DMS53 treated with DMSO at 0.1 percent for 48 hours (cell line): Measurements from ENCODE around the gene ELOF1.
"Not testable (repeated sequence)": the region's sequence is repeated elsewhere in the genome, so short reads cannot be mapped to it uniquely, and the experiment has no call there.

Experiments
- DNase-seq: peaks from one replicate; lab custom pipeline; 2025; ENCODE audit not compliant: unreplicated experiment; lab: John Stamatoyannopoulos, UW

ELOF1 gene

DNA sequence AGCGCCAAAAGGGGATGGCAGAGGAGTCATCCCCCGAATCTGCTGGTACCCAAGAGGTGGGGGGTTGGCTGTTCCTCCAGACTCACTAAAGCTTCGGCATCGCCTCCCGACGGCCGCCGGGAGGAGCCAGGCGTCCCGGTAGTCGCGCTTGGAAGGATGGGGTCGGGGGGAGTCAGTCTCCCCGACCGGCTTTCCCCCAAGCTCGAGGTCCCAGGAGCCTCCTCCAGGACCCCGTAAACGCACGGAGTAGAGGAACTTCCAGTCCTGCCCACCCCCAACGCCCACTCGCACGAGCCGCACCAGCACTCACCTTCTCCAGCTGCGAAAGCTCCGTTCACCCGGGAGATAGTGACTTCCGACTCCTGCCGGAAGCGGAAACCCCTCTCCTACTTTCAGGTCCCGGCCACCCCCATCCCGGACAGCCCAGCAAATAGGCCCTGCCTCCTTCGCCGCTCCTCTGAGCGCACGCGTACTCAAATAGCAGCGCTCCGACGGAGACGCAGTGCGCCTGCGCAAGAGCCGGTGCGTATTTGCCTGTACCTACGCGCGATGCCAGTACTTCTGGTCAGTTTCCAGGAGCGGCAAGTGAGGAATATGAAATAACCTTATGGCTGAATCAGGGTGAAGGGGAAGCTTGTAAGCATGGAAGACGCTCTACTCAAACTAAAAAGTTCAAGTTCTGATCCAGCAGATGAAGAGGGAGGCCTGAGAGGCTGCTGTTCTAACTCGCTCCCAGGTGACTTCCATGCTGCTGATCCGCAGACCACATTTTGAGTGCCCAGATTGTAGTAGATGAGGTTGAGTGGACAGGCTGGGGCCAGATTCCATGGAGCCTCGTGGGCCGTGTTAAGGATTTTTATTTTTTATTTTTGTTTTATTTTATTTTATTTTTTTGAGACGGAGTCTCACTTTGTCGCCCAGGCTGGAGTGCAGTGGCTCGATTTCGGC lies at the start of gene ELOF1:
Gene ELOF1 (minus strand): TSS at position 350 of the 948 bp plus-strand sequence. CDS start 4,883 bp downstream, outside the sequence.
- peak; percentile 90 for DNase-seq

DNA sequence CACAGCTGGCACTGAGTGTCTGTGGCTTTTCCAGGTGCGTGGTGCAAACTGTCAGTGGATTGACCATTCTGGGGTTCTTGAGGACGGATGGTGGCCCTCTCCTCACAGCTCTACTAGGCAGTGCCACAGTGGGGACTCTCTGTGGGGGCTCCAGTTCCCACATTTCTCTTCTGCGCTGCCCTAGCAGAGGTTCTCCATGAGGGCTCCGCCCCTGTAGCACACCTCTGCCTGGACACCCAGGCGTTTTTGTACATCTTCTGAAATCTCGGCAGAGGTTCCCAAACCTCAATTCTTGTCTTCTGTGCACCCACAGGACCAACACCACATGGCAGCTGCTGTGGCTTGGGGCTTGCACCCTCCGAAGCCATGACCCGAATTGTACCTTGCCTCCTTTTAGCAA lies 47.5 kb upstream of the ELOF1 start:
- DNase-seq: no peak

DNA sequence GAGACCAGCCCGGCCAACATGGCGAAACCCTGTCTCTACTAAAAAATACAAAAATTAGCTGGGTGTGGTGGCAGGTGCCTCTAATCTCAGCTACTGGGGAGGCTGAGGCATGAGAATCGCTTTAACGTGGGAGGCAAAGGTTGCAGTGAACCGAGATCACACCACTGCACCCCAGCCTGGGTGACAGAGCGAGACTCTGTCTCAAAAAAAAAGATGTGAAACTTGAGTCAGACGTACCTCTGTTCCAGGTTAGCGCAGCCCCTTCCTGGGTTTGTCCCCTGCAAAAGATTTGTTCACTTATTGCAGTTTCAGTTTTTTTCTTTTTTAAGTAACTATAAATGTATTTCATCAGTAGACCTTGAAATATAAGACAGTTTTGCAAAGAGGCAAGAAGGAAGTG lies 40.7 kb upstream of the ELOF1 start:
- DNase-seq: not testable (repeated sequence)

DNA sequence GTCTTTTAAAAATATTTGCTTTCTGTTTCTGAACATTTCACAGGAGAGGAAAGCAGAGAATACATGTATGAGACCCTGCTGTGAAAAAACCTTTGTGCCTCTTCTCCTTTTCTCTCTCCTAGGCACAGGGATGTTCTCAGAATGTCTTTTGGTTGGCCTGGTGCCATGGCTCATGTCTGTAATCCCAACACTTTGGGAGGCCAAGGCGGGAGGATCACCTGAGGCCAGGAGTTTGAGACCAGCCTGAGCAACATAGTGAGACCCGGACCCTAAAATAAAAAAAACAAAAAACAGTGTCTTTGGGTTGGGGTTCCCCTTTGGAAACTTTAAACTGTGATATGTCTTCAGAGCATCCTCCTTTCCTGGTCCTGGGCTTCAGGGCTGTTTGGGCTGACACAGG lies 39.7 kb upstream of the ELOF1 start:
- DNase-seq: no peak

DNA sequence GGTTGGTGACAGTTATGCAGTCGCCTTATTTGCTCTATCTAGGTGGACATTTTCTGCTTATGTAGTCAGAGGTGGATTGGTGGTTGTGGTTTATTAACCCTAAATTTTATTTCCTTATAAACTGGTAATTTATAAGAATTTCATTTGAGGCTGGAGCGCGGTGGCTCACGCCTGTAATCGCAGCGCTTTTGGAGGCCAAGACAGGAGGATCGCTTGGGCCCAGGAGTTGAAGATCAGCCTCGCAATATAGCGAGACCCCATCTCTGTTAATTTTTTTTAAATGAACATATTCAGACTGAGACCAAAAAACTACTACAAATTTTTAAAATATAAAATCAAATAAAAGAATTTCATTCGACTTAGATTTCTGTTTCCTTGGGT lies 39.1 kb upstream of the ELOF1 start:
- no peak for DNase-seq

DNA sequence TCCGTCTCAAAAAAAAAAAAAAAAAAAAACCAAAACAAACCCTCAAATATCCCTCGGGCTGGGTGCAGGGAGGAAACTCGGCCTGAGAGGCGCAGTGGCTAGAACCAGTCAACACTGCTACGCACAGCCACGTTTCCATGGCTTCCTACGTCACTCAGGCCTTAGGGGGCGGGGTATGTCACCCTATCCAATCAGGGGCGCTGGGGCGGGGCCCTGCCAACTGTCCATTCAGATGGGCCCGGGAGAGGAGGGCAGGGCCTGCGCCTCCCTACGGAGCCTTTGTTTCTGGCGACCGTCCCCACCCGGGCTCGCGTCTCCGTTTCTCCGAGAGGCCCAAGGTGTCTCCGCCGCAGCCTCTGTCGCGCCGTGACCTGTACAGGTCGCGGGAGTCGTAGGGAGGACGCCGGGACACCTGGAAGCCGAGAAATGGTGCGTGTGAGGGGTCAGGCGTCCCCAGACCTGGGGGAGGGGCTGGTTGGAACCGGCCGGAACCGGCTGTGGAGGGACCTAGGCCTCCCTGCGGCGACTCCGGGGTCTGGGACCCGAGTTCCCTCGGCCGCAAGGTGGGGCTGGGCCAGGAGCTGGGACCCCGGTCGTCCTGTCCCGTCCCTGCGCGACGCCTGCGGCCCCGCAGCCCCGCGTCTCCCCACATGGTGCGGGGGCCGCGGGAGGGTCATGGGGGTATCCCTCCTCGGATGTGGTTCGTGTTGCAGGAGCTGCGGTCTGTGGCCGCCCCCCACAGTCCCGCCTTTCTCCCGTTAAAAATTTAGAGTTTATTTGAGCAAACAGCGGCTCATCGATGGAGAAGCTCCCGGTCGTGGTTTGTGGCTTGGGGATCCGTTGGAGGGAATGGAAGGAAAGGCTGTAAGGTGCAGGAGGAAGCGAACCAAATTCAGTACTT lies 38.4 kb upstream of the ELOF1 start, which contains the start of gene ZNF627:
Gene ZNF627 (plus strand): TSS at position 282 of the 901 bp plus-strand sequence. CDS start 145 bp downstream, at position 427.
- DNase-seq: peak; percentile 95

DNA sequence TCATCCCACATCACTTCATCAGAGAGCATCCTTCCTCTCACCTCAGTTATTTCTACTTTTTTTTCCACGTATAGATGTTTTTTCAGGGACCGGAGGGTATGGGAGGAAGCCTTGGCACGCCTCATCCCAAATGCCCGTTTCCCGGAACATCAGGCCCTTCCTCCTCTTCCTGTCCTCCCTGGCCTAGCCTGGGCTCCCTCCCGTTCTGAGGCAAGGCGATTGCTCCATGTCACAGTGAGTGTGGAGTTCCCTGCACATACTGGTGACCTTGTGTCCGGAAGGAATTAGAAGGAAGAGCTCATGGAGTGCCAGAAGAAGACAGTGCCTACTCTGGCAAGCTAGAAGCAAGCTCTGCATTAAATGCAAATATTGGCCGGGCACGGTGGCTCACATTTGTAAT lies 37.1 kb upstream of the ELOF1 start:
- no peak for DNase-seq

DNA sequence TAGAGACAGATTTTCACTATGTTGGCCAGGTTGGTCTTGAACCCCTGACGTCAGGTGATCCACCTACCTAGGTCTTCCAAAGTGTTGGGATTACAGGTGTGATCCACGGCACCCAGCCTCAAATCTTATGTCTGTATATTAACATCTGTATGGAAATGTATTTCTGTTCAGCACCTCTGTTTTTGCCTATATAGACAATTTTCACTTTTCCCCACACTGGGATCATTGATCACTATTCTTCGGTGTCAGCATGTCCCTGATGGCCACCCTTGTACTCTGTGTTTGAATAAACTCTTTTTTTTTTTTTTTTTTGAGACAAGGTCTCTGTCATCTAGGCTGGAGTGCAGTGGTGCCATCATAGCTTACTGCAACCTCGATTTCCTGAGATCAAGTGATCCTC lies 35.1 kb upstream of the ELOF1 start:
- DNase-seq: no peak

DNA sequence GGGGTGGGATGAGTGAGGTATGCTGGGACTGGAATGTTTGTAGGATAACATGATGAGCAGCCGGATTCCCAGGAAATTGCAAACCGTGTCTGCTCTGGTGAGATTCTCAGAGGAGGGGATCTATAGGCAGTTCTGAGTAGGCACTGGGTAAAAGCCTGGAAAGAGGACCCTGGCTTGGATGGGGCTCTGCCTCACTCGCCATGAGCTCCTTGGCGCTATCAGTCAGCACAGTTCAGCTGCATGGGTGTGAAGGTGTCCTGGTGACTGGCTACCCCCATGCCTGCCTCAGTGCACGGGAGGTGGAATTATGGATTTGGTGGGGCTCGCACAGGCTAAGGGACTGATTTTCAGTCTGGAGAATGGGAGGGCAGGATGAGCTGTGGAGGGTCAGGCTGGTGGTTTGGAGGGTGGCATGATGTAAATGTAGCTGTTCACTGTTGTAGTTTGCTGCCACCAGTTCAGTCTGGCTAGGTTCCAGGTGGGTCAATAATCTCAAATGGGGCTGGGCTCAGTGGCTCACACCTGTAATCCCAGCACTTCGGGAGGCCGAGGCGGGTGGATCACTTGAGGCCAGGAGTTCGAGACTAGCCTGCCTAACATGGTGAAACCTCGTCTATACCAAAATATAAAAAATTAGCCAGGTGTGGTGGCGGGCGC lies 29.1 kb upstream of the ELOF1 start:
- peak; percentile 31 for DNase-seq

DNA sequence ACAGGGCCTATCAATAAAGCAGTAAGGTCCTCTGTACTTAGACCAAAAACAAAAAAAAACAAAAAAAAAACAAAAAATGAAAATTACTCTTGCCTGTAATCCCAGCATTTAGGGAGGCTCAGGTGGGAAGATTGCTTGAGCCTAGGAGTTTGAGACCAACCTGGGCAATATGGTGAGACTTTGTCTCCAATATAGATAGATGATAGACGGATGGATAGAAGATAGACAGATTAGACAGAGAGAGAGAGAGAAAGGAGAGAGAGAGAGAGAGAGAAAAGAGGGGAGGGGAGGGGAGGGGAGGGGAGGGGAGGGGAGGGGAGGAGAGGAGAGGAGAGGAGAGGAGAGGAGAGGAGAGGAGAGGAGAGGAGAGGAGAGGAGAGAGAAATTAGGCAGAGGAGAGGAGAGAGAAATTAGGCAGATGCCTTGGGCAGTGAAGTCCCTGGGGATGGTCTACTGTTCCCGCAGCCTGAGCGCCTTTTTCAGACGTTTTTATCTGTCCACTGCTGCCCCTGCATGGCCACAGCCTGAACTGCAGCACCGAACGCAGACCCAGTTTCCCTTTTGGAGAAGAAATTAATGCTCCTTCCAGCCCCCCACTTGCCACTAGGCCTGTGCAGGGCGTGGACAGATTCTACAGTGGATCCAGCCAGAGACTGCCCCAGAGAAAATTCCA lies 28.4 kb upstream of the ELOF1 start:
- DNase-seq: peak; percentile 31

DNA sequence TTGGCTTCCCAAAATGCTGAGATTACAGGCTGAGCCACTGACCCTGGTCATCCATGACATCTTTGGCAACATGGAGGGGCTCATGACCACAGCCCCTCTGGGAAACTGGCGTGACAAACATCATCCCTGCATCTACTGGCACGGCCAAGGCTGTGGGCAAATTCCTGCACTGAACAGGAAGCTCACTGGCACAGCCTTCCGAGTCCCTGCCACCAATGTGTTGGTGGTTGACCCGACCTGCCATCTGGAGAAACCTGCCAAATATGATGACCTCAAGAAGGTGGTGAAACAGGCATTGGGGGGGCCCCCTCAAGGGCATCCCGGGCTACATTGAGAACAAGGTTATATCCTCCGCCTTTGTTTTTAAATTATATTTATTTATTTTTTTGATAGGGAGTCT lies 27.3 kb upstream of the ELOF1 start:
- DNase-seq: no peak

DNA sequence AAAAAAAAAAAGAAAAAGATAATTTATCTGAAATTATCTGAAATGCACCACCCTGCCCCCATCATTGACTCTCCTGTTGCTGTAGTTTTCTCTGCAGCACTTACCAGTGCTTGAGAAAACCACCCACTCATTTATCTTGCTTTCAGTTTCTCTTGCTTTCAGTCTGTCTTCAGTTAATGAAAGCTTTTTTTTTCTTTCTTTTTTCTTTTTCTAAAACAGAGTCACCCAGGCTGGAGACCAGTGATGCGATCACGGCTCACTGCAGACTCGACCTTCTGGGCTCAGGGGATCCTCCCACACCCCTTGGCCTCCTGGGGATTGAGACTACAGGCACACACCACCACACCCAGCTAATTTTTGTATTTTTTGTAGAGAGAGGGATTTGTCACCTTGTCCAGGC lies 22.7 kb upstream of the ELOF1 start:
- DNase-seq: no peak

DNA sequence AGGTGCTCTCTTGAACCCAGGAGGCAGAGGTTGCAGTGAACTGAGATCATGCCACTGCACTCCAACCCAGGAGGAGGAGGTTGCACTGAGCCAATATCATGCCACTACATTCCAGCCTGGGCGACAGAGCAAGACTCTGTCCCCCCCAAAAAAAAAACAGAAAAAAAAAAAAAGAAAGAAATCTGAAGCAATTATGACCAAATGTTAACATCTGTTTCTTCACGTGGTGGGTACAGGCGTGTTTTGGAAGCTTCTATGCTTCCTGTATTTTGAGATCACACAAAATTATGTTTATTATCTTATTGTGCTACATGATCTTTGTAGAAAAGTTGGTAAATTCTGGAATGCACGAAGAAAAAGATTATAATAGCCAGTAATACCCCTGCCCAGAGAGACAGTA lies 21.1 kb upstream of the ELOF1 start:
- no peak for DNase-seq

DNA sequence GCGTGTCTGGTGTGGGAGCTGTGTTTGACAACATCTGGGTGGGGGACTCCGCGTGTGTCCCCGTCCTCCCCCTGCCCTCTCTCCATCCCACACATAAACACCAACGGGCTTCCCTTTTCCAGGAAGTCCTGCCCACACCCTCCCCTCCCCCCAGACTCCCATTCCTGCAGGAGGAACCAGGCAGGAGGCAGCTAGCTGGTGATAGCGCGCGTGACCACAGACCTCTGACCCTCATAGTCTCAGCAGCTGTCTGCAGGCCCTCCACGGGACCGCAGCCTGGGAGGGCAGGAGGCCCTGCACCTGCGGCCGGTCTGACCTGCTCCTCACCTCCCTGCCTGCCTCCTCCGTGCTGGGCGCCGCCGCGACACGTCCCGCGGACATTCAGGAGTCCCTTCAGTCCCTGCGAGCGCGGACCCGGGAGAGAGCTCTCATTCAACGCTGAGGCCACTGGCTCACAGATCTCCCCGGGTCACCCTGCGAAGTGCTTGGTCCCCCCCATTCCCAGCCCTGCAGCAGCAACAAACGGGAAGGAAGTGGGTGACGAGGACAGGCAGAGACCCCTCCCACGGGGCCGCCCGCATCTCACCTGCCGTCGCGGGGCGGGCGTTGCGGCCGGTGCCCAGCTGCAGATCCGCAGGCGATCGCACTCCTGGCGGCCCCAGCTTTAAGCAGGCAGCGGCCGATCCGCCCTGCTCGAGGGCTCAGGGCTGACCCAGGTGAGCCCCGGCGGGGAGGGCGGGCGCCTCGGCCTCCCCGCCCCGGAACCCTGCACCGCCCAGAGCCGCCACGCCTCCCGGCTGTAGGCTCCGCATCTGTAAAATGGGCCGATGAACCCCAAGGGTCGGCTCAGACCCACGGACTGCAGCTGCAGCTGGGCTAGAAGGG lies 19.5 kb upstream of the ELOF1 start:
- DNase-seq: peak; percentile 6

DNA sequence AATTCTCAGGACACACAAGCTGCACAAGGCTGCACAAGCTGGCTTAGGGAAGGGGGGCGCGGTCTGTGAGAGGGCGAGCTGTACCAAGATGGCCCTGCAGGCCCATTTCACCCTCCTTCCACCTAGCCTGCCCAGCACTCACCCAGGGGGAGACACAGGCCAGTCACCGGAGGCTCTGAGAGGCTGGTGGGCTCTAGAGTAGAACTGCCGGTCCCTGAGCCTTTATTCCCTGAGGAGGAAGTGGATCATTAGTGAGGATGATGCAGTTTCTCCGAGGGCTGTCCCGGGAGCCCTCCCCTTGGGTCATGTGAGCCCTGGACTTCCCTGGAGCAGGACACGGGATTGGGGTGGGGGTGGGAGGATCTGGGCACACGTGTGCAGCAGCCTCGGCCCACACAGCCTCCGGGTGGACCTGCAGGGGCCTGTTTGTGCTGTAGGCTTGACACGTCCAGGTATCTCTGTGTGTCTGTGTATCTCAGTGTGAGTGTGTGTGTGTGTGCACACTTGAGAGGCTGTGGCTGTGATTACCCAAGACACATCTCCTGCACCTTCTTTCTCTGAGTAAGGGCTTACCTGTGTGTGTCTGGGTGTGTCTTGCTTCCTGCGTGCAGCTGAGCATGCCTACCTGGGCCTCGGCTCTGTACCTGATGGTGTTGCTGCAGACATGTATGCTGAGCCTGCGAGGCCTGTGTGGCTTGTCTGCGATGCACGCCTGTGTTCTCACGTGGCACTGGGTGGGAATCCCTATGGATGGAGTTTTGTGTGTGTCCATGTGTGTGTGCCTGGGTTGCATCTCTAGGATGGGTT lies 18.6 kb upstream of the ELOF1 start, which contains the start of gene ACP5:
Gene ACP5 (minus strand): TSS at position 195 of the 807 bp plus-strand sequence. CDS start 328 bp downstream, outside the sequence.
- no peak for DNase-seq

DNA sequence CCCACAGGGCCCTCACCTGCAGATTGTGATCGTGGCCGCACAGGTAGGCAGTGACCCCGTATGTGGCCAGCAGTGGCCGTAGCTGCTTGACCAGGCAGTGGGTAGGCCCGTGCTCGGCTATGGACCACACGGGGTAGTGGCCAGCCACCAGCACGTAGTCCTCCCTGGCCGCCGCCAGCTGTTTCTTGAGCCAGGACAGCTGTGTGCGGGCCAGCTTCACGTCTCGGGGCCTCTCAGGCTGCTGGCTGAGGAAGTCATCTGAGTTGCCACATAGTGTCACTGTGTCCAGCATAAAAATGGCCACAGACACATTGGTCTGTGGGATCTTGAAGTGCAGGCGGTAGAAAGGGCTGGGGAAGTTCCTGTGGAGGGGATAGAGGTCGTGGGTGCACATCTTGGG lies 17.2 kb upstream of the ELOF1 start:
- DNase-seq: no peak

DNA sequence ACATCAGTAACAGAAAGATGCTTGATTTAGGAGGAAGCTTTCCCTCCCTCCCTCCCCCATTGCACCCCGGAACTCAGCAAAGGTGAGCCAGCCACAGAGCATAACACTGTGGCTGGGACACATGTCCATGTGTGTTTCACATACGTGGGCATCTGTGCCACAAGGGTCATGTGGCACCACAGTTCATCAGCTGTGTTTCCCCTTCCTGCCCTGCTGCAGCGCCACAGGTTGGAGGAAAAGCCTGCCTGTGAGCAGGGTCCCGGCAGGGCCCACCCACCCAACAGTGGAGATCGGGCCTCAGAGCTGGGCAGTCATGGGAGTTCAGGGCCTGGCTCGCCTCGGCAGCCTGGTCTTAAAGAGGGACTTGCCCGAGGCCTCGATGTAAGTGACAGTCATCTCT lies 15.7 kb upstream of the ELOF1 start:
- no peak for DNase-seq

DNA sequence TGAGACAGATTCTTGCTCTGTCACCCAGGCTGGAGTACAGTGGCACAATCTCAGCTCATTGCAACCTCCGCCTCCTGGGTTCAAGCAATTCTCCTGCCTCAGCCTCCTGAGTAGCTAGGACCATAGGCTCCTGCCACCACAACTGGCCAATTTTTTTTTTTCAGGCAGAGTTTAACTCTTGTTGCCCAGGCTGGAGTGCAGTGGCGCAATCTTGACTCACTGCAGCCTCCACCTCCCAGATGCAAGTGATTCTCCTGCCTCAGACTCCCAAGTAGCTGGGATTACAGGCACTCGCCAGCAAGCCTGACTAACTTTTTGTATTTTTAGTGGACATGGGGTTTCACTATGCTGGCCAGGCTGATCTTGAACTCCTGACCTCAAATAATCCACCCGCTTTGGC lies 14.7 kb upstream of the ELOF1 start:
- not testable (repeated sequence) for DNase-seq

DNA sequence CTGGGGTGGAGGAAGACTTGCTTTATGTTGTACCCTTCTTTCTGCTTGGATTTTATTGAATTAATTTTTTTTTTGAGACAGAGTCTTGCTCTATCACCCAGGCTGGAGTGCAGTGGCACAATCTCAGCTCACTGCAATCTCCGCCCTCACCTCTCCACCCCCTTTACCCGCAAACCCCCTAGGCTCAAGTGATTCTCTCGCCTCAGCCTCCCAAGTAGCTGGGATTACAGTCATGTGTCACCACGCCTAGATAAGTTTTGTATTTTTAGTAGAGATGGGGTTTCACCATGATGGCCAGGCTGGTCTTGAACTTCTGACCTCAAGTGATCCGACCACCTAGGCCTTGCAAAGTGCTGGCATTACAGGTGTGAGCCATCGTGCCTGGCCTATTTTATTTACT lies 14.3 kb upstream of the ELOF1 start:
- not testable (repeated sequence) for DNase-seq
